NCI-H1105 treated with DMSO at 0.1 percent for 48 hours (cell line): ENCODE results near the gene ENTPD7.
"Not testable (repeated sequence)": the region's sequence is repeated elsewhere in the genome, so short reads cannot be mapped to it uniquely, and the experiment has no call there.

ENCODE experiments used
- DNase-seq: peaks from one replicate; lab custom pipeline; 2025; lab: John Stamatoyannopoulos, UW

ENTPD7 gene

DNA sequence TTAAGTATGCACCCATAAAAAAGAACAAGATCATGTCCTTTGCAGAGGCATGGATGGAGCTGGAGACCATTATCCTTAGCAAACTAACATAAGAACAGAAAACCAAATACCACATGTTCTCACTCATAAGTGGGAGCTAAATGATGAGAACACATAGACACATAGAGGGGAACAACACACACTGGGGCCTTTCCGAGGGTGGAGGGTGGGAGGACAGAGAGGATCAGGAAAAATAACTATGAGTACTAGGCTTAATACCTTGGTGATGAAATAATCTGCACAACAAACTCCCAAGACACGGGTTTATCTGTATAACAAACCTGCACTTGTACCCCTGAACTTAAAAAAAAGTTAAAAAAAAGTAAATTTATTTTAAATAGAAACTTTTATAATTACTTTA, 86.9 kb downstream of the ENTPD7 start:
- DNase-seq = not testable (repeated sequence)

GRCh38 chr10:99748823-99749451, 89.6 kb downstream of the ENTPD7 start:
- no peak for DNase-seq

DNA sequence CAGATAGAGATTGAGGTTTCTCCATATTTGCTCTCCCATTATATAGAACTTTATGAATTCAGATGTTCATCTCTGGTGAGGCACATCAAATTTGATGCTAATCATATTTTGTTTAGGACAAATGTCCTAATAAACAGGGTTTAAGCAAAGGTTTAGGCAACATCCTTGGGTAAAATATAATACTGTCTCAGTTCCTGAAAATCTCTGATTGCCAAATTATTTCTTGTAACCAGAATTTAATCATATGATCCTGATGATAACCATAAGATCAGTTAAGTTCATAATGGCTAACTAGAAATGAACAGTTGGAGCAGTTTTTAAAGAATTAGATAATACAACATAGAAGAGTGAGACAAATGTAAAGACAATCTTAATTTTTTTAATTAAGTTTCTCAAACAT, 91.3 kb downstream of the ENTPD7 start:
- DNase-seq = no peak

DNA sequence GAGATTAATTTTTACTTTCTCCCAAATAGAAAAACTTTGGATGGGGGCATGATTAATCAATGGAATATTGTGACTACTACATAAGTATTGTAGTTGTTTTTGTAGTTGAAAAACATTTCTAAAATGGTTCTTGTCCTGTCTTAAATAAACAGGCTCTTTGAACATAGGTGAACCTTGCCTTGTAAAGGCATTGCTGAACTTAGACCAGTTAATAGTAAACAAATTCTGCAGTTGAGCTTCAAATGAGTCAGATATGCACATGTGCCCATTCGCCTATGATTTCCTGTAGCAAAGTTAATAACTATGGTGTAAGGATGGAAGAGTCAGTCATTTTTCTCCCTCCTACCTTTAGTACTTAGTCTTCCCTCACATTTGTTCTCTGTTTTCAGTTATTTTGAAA, 95.4 kb downstream of the ENTPD7 start:
- no peak for DNase-seq
